KOPT-K1 (cell line): ENCODE results near the gene AK5.

ENCODE experiments used
- H3K27ac ChIP-seq: fragments of 200-600 bp; sonication (generic); 2 replicates; pipeline ENCODE4 v1.5.1; 2016; ENCODE audit warnings: antibody characterized with exemption, mild to moderate bottlenecking, low read depth, low read length; ENCODE audit not compliant: poor library complexity, severe bottlenecking
- H3K36me3 ChIP-seq: fragments of 200-600 bp; sonication (generic); 2 replicates; pipeline ENCODE4 v1.5.1; 2017; ENCODE audit warnings: antibody characterized with exemption, mild to moderate bottlenecking, low read length, moderate library complexity; ENCODE audit not compliant: insufficient read depth
- H3K9me3 ChIP-seq: fragments of 200-600 bp; sonication (generic); 2 replicates; pipeline ENCODE4 v1.5.1; 2017; ENCODE audit warnings: antibody characterized with exemption, low read length, mild to moderate bottlenecking; ENCODE audit not compliant: insufficient read depth, poor library complexity, severe bottlenecking

The AK5 gene

DNA sequence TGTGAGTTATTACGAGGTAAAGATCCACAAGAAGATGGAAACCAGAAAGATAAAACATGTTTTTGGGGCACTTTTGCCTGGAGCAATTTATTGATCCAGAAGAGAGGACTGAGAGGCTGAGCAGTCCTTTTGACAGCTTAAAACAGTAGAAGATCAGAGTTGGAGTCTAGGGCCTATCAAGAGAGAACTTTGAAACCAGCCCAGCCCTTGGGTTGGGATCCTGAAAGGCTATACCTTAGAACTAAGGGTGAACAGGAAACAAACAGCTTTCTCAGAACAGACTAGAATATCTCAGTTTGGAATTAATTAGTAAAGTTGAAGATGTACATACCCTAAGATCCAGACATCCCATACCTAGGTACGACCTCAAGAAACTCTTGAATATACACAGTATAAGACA lies 311.1 kb downstream of the AK5 start:
- no peaks in the 10 kb centered on the region for H3K9me3 ChIP-seq
- peaks cover 28% of the 10 kb centered on the region for H3K36me3 ChIP-seq
- H3K27ac ChIP-seq = no peak overlapping the region

DNA sequence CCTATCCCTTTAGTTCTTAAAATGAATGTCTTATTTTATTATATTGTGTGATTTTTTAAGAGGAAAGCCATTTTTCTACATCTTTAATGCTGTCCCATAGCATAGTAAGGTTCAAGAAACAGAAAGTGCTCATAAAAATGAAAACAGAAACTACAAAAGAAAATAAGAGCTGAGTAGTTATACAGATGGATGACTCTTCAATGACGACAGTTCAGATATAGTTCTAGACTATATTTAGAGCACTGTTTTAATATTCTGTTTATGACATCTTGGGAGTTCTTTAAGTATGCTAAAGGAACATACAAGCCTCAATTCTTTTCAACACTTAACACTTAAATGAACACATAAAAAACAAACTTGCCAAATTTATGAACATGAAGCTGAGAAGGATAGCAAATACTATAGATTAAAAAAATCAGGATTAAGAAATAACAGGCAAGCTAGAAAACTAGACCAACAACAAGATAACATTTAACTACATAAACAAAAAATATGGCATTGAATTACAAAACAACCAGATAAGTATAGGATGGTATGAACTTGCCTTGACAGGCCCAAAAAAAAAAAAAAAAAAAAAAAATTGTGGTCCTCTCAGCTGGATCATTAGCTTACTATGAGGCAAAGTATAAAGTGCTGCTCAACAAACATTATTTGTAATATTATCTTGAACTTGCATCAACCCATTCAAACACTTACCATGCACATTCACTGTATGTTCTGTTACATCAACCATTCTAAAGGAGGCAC lies 312.7 kb downstream of the AK5 start:
- Histone ChIP-seq H3K36me3 (peaks cover 32% of the 10 kb centered on the region), H3K27ac (no peak overlapping the region), H3K9me3 (no peaks in the 10 kb centered on the region)

DNA sequence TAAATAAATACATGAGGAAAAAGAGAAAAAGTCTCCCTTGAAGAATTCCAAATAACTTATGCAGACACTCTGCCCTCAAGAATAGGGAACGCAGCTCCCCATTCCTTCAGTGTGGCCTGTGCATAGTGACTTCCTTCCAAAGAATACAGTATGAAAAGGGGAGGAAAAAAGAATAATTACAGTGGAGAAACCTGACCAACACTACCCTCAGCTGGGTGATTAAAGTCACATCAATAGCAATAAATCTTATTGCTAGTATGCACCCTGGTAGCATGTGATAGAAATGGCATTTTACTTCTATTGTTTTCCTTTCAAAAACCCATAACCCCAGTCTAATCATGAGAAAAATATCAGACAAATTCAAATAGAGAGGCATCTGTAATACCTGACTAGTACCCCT lies 315.5 kb downstream of the AK5 start:
- Histone ChIP-seq H3K9me3 (no peaks in the 10 kb centered on the region), H3K36me3 (peaks cover 32% of the 10 kb centered on the region), H3K27ac (no peak overlapping the region)

DNA sequence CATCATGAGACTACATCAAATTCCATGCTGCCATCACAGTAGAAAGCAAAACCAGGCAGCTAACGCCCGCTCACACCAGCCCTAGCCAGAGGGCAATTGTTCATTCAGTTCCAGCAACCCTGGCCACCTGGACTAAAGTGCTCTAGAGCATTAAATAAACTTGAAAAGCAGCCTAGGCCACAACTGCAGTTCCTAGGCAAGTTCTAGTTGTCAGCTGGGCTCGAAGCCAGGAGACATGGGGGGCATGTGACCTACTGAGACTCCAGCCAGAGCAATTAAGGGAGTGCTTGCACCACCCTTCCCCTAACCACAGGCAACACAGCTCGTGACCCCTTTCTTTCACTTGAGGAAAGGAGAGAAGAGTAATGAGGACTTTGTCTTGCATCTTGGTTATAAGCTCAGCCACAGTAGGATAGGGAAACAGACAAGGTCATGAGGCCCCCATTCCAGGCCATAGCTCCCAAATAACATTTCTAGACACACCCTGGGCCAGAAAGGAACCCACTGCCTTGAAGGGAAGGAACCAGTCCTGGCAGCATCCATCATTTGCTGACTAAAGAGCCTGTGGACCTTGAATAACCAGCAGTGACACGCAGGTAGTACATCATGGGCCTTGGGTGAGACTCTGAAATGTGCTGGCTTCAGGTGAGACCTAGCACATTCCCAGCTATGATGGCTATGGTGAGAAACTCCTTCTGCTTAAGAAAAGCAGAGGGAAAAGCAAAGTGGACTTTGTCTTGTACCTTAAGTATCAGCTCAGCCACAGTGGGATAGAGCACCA lies 323.6 kb downstream of the AK5 start:
- peaks cover 44% of the 10 kb centered on the region for H3K36me3 ChIP-seq
- peaks cover 19% of the 10 kb centered on the region for H3K9me3 ChIP-seq
- H3K27ac ChIP-seq = no peak overlapping the region

DNA sequence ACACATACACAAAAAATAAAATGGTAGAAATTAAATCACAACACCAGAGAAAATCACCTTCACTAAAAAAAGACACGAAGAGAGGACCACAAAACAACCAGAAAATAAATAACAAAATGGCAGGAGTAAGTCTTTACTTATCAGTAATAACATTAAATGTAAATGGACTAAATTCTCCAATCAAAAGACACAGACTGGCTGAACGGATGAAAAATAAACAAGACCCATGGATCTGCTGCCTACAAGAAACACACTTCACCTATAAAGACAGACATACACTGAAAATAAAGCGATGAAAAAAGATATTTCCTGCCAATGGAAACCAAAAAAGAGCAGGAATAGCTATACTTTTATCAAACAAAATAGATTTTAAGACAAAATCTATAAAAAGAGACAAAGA lies 327.1 kb downstream of the AK5 start:
- H3K9me3 ChIP-seq = peaks cover 26% of the 10 kb centered on the region
- H3K36me3 ChIP-seq = peaks cover 40% of the 10 kb centered on the region
- H3K27ac ChIP-seq = no peak overlapping the region
